ENCODE results near the gene PNLIPRP1.

The PNLIPRP1 gene

DNA sequence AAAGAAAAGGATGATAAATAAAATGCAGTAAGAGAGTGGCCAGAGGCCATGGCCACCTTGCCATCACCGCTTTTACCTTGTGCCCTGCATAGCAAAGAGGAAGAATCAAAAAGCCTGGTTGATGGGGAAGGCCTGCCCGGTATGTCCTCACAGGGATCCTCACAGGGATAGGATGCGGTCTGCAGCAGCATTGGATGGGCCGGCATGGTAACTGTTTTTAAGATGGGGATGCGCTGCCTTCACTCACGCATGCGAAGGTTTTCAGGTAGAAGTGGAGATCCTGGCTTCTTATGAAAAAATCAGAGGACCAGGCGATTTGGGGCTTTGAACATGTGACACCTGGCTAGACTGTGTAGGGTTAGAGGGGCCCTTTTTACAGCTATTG is 42.4 kb downstream of the PNLIPRP1 start:
- DNase-seq, result no peak
- Histone ChIP-seq H3K36me3 (replicated peaks) (no peaks in the 10 kb centered on the region), H3K4me3 (ENCODE audit: low read depth, low read length) (no peak overlapping the region), H3K27me3 (replicated peaks) (no peaks in the 10 kb centered on the region), H3K27ac (no peak overlapping the region)
- no peak for TF ChIP-seq CTCF (IDR thresholded peaks at IDR 0.05; ENCODE audit: low read depth, low read length, missing control alignments)
- in situ Hi-C loops (cut with HindIII; ENCODE audit: low pct_ligation_motif_present, low sequenced_read_pairs), result no loop called here

DNA sequence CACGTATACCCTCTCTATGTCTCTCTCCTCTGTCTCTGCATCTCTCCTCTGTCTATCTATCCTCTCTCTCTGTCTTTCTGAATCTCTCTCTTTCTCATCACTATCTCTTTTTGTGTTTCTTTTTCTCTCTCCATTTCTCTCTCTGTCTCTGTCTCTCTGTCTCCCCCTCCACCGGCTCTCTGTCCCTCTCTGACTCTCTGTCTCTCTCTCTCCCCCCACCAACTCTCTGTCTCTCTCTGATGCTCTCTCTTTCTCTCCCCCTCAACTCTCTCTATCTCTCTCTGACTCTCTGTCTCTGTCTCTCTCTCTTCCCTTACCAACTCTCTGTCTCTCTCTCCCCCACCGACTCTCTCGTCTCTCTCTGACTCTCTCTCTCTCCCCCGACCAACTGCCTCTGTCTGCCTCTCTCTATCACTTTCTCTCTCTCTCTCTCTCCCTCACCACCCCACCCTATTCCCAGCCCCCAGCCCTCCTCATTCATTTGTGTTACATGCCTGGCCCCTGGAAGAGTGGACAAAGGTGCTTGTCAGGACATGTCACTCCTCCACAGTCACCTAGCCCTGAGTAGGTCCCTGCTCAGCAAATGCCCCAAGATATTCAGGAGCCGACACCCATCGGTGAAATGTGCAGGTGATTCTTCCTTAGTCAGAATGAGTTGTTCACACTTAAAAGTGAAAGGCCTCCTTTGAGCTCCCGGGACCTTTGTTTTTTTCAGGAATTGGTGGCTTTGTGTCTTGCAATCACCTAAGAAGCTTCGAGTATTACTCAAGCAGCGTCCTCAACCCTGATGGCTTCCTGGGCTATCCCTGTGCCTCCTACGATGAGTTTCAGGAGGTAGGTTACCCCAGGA is 43.6 kb downstream of the PNLIPRP1 start:
- in situ Hi-C loops (cut with HindIII; ENCODE audit: low pct_ligation_motif_present, low sequenced_read_pairs), result no loop called here
- Histone ChIP-seq H3K27me3 (replicated peaks) (no peaks in the 10 kb centered on the region), H3K4me3 (ENCODE audit: low read depth, low read length) (no peak overlapping the region), H3K36me3 (replicated peaks) (no peaks in the 10 kb centered on the region), H3K27ac (no peak overlapping the region)
- no peak for DNase-seq
- no peak for TF ChIP-seq CTCF (IDR thresholded peaks at IDR 0.05; ENCODE audit: low read depth, low read length, missing control alignments)

- Histone ChIP-seq H3K27ac (no peak overlapping the region), H3K36me3 (replicated peaks) (no peaks in the 10 kb centered on the region), H3K27me3 (replicated peaks) (no peaks in the 10 kb centered on the region), H3K4me3 (ENCODE audit: low read depth, low read length) (no peak overlapping the region)
- DNase-seq, result no peak
- in situ Hi-C loops (cut with HindIII; ENCODE audit: low pct_ligation_motif_present, low sequenced_read_pairs), result no loop called here
- no peak for TF ChIP-seq CTCF (IDR thresholded peaks at IDR 0.05; ENCODE audit: low read depth, low read length, missing control alignments)
Observed at GRCh38 chr10:116636385-116636784, 45.6 kb downstream of the PNLIPRP1 start.

DNA sequence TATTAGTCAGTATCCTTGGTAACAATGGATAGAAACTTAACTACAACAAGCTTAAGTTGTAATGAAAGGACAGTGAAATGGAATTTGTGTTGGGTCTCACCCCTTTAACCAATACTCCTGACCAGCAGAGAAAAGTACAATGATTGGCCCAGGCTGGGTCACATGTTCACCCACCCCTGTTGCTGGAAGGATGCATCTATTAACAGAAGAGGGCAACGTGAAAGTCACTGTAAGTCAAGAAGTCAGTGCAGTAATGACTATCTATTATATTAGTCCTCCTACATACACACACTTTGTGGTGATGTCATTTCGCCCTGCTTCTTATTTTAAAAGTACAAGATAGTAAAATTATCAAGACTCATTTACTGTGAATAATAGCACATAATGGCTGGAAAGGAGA is 46.2 kb downstream of the PNLIPRP1 start:
- TF ChIP-seq CTCF (IDR thresholded peaks at IDR 0.05; ENCODE audit: low read depth, low read length, missing control alignments), result no peak
- Histone ChIP-seq H3K27ac (no peak overlapping the region), H3K27me3 (replicated peaks) (no peaks in the 10 kb centered on the region), H3K36me3 (replicated peaks) (no peaks in the 10 kb centered on the region), H3K4me3 (ENCODE audit: low read depth, low read length) (no peak overlapping the region)
- in situ Hi-C loops (cut with HindIII; ENCODE audit: low pct_ligation_motif_present, low sequenced_read_pairs), result no loop called here
- no peak for DNase-seq

GRCh38 chr10:116637830-116638229 is 47.1 kb downstream of the PNLIPRP1 start:
- in situ Hi-C loops (cut with HindIII; ENCODE audit: low pct_ligation_motif_present, low sequenced_read_pairs), result no loop called here
- H3K27me3 ChIP-seq (replicated peaks), result no peaks in the 10 kb centered on the region
- no peak for TF ChIP-seq CTCF (IDR thresholded peaks at IDR 0.05; ENCODE audit: low read depth, low read length, missing control alignments)
- H3K4me3 ChIP-seq (ENCODE audit: low read depth, low read length), result no peak overlapping the region
- DNase-seq, result no peak
- H3K27ac ChIP-seq, result no peak overlapping the region
- H3K36me3 ChIP-seq (replicated peaks), result no peaks in the 10 kb centered on the region

DNA sequence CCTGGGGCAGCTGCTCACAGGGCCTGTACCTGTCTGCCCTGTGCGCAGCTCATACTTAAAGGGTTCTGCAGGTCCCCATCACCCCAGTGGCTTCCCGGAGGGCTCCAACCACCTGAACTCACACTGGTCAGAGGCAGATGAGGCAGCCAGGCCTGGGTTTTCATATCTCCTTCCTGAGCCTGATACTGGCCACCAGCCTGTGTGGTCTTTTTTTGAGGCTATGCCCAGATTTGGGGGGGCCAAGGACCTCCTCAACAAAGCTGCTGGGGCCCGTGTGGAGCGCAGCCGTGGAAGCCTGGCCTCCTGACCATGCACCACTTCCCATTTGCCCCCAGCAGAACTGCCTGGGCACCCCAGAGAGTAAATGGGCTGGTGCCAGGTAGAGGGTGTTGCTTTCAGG is 55.7 kb downstream of the PNLIPRP1 start:
- no peak for TF ChIP-seq CTCF (IDR thresholded peaks at IDR 0.05; ENCODE audit: low read depth, low read length, missing control alignments)
- Histone ChIP-seq H3K36me3 (replicated peaks) (no peaks in the 10 kb centered on the region), H3K27ac (no peak overlapping the region), H3K27me3 (replicated peaks) (no peaks in the 10 kb centered on the region), H3K4me3 (ENCODE audit: low read depth, low read length) (no peak overlapping the region)
- in situ Hi-C loops (cut with HindIII; ENCODE audit: low pct_ligation_motif_present, low sequenced_read_pairs), result no loop called here
- no peak for DNase-seq
